ENCODE results near the gene STARD13.

Gene STARD13

GRCh38 chr13:33137721-33138120 is 147.8 kb downstream of the STARD13 start:
- DNase-seq = no peak

DNA sequence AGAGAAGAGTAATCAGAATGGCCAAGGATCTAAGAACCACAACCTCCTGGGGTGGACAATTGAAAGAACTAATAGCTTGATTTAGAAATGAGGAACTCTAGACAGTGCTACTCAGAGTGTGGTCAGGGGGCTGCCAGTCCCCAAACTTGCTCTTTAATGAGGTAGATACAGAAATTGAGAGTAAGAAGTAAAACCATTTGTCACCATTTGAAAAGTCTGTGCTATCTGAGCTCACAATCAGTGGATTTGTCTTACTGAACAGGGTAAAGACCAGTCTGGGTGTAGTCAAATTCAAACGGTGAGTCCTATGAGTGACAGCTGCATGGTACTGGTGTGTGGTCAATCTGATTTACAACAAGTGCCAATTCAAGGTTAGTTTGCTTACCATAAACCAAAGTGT is 150.5 kb downstream of the STARD13 start:
- DNase-seq = no peak

DNA sequence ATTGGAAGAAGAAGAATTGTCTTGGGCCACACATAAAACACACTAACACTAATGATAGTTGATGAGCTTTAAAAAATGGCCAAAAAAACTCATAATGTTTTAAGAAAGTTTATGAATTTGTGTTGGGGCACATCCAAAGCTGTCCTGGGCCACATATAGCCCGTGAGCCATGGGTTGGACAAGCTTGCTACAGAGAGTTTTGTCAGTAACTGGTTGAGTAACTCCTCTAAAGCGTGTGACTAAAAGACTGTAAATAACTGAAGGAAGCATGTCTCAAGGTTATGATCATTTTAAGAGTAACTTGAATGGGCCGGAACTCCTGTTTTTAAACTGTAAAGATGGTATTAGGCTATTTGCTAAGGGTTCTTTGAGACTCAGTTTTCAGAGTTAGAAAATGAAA is 151.3 kb downstream of the STARD13 start:
- DNase-seq = no peak

DNA sequence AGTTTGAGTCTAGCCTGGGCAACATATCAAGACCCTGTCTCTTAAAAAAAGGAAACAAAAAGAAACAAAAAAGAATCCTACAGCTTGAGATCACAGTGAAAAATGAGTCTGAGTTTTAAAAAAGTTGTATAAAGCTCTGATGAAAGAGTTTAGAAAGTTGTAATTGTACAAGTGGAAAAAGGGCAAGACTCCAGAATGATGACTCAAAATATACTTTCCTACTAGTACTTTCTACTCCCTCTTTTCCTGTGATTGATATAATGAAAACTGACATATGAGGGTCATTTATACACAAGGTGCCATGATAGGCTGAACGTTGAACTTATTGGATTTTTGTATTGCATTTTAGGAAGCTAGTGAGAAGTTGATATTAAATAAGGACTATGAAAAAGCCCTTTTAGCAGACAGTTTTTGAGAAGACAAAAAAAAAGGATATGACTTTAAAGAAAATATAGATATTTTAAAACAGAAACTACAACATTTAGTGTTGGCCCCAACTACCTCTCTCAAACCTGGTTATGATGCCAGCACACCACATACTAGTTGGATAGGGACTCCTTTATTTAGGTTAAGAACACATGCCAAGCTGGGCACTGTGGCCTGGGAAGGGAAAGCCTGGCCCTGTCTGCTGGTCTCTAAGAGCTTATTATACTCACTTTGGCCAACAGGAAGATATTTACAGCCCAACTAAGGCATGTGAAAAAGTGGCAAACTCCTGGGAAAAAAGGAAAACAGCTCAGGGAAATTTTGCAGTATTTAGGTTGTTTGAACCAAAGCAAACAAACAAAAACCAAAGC is 152.7 kb downstream of the STARD13 start:
- DNase-seq = no peak

DNA sequence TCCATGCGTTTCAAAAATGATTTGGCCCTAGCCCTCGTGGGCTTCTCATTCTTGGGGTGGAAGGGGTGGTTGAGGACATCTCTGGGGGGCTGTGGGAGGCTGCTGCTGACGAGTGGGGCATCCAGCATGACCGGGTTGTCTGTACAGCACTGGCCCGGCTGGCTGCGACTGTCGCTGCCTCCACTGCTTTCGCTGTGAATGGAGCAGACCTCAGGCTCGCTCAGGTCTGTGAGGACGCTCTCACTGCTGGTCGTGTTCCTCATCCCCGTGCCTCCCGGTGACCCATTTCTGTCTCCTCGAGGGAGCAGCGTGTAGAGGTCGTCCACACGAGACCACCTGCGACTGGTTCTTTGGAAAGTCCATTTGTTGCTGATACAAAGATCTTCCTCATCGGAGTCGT is 155.7 kb downstream of the STARD13 start:
- DNase-seq = no peak

DNA sequence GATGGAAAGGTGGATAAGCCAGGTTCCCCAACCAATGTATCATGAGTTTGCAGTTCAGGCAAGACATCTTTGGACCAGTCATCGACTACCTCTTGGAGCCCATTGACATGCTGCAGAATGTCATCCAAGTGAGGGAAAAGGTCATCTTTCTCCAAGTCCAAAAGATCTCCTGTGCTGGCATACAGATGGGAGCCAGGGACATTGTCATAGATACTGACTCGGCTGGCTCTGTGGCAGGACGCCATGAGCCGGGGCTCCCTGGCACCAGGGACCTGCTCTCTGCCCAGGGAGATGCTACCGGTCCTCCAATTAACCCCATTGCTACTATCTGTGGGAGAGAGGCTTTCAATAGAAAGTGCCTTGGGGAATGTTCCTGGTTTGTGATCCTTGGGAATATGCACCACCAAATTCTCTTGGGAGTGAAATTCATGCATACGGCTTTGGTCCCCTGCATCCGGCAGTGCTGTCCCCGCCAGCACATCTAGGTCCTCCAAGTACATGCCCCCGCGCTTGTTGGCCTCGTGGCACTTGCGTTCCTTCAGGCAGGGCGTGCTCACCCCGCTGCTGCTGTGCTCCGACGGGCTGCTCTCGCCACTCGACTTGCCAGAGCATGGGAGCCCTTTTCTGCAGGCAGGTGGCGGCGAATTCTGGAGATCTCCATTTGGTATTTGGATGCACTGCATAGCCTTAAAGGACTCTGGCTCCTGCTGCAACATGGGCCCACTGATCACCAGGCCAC is 156.3 kb downstream of the STARD13 start:
- no peak for DNase-seq

DNA sequence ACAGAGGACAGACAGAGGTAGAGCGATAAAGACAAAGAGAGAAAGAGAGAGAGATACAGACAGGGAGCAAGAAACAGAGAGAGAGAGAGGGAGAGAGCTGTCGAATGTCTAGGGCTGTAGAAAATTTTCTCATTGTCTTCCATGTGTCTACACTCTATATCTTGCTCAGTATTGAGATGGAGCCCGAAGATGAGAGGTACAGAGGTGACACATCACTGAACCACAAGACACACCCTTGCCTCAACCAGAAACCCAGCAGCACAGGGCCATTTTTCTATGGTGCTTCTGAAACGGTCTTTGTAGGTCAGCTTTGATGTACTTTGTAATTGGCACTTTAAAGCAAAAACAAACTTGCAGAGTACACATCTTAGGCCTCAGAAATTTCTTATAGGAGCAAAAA is 157.4 kb downstream of the STARD13 start:
- no peak for DNase-seq

GRCh38 chr13:33127009-33127551 is 158.5 kb downstream of the STARD13 start:
- DNase-seq = no peak

- DNase-seq = no peak
These were observed 159.6 kb downstream of the STARD13 start for GRCh38 chr13:33125821-33126570.

DNA sequence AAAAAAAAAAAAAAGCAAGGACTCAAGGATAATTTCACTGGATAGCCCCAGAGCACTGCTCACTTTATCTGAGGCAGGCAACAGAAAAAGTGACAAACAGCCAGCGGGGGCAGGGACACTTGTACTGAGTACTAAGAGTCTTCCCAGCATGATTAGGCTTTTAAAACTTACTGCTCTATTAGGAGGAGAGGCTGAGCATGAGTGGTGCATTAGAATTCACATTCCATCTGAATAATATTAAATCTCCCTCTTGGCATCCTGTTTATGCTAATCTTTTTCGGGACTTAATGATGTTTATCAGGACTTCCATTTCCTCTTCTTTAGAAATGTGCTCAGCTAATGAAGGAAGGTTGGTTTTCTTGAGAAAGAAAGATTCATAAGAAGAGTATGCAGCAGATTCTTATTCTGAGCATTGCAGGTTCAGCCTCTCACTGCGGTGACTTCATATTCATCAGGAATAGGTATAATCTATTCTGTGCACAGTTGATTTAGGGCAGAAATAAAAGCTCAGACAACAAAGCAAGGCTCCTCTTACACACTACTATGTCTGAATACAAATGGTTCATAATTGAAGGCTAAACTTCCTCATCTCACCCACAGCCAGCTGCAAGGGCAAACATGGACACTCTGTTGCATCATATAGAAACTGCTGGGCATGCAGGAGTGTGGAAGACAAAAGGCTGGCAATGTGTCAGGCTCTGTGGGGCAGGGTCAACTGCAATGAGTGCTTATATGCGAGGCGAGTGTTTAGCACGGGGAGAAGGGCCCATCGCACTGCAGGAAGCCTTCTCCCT is 162.3 kb downstream of the STARD13 start:
- peak; percentile 2 for DNase-seq

- no peak for DNase-seq
These were observed 165.6 kb downstream of the STARD13 start for GRCh38 chr13:33119856-33120543.

DNA sequence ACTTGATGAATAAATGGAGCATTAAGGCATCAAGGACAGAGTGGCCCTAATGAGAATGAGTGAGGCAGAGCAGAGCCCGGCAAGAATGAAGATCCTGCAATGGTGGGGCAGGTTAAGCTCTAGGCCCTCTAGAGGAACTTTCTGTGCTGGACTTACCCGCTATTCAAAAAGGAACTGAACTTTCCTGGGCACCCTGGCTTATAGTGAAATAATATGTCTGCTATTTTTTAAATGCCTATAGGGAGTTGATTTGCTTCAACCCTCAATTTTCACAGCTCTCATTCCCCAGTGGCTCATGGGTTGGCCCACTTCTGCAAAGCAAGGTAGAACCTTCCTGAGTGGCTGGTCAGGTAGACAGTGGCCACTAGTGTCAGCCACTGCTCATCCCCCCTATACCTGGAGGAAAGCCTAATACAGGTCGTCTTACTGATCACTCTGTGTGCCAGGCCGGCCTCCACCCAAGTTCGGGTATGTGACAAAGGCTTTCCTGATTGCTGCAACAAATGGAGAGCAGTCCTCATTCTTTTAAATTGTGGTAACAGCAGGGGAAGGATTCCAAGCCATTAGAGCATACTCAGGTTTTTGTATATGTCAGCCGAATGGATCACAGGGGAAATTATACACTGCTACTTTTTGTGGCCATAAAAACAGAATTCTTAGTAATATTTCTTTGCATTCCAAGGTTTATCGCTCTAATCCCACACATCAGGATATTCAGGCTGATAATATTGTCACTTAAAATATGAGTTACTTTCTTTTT is 166.4 kb downstream of the STARD13 start:
- DNase-seq = no peak

DNA sequence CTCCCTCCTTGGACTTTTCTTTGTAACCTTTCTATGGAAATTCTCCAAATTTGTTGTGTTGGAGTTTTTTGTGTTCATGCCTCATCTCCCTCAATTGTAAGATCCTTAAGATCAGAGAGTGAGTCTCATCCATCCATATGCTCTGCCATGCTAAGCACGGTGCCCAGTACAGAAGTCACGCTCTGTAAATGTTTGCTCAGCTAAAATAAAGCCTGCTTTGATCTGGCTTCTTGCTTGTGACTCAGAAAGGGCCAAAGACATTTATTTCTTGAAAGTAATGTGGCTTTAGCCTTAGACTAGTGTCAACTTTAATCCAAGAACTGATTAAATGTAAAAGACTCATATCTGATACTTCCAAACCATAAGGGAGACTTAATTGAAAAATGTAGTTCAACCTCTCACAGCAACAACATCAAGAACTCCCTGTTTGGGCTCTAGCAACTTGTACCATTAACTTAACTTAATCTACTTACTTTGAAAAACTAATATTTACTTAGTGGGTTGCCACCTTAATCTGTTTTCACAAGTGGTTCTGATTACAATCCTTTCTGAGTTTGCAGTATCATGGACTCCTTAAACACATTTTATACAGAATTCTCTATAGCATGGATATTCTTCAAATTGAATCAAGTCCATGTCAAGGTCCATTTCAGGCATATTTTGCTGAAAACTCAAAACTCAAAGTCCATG is 169.1 kb downstream of the STARD13 start:
- DNase-seq = no peak

DNA sequence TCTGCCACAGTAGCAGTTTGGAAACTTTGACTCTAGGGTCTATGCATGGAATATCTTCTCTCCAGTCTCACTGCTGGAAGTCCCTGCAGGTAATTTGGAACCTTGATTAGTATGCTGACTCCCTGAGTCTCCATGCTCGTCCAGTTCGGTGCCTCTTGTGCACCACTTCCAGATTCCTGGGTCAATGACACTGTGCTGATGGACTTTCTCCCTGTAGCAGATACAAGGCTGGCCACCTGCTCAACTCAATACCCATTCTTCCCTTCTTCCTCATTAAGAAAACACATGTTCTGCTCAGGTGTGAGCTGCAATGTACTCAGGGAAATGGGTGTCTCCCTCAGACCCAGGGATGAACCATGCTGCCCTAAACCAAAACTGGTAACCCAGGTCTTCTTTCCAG is 170.3 kb downstream of the STARD13 start:
- no peak for DNase-seq

GRCh38 chr13:33114146-33114545 is 171.4 kb downstream of the STARD13 start:
- DNase-seq = no peak

DNA sequence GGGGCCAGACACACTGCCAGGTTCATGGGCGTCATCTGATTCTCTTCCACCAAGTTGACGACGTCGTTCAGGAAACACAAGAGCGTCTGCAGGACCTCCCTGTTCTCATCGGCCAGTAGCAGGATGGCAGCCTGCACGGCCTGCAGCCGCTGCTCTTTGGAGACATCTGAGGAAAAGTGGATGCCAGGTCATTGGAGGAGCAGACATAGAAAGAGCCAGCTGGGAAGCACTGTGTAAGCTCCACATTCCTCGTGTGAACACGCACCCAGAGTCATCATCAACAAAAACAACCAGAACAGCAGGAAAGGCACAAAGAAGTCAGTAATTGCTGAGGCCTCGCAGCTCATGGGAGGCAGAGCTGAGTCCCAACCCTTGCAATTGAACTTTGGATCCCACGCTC is 172.8 kb downstream of the STARD13 start:
- DNase-seq = no peak

DNA sequence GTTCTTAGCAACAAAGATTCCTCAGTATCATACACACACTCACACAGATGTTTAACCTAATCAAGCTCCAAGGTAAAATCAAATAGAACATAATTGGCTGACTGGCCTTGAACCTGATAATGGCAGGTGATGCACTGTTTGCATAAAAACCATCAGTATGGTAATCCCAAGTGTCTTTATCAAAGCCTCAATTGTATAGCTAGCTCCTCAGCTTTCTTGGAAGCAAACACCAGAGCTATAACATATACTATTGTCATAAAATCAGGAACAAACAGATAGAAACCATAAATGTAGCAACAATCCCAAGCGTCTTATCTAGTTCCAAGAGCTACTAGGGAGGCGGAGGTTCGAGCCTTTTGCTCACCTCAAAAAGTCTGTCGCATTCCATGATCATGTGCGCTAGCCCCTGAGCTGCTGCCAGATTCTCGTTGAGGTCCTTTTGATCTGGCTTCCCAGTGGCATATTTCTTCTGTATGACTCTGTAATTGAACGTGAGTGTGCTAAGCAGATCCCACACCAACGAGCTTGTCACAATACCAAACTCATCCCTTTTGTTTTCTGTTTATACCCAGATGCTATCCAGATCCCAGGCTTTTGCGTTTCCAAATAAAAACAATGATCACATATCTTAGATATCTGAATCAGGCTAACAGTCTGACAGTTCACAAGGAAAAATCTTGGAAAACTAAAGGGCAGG is 174.0 kb downstream of the STARD13 start:
- DNase-seq = no peak

GRCh38 chr13:33110713-33111413 is 174.7 kb downstream of the STARD13 start:
- DNase-seq = no peak

- DNase-seq = no peak
These were observed 175.2 kb downstream of the STARD13 start for GRCh38 chr13:33110386-33110712.

All from CD4-positive, alpha-beta T cell treated with Interleukin-17A for 1 hour (primary cell).